ENCODE data around the gene HPS4. TPM values are rescaled to one million over a fixed set of nuclear protein-coding genes. Genes with fewer than 3 reads are reported as not detected.
A peak's percentile ranks its signal among the peaks of the same experiment; 100 is the strongest.

Gene HPS4
- total RNA-seq, 2 experiments from 2014 or later = 48.0 to 51.5 TPM

- H3K36me3 Mint-ChIP-seq (ENCODE audit: low read depth) = peaks cover 19% of the 10 kb centered on the region
- H3K4me3 Mint-ChIP-seq = no peak overlapping the region
- CTCF ChIA-PET = interaction anchor here (2.6 kb wide), 1 partner anchor 26 kb away, joined by 8 read pairs; no protein-coding TSS in a partner anchor
- H3K9me3 Mint-ChIP-seq = no peaks in the 10 kb centered on the region
- DNase-seq = no peak
- no peak overlapping the region for H3K27ac Mint-ChIP-seq
- intact Hi-C loops (cut with micrococcal nuclease) = no loop called here
- H3K27me3 Mint-ChIP-seq (ENCODE audit: low read depth) = no peaks in the 10 kb centered on the region
- H3K4me1 Mint-ChIP-seq (ENCODE audit: low read depth) = peaks cover 49% of the 10 kb centered on the region
Measured at GRCh38 chr22:26435327-26436093, 48.1 kb downstream of the HPS4 start.

- intact Hi-C loops (cut with micrococcal nuclease) = no loop called here
- no peak overlapping the region for H3K4me3 Mint-ChIP-seq
- no peak overlapping the region for H3K27ac Mint-ChIP-seq
- peaks cover 21% of the 10 kb centered on the region for H3K36me3 Mint-ChIP-seq (ENCODE audit: low read depth)
- no peaks in the 10 kb centered on the region for H3K27me3 Mint-ChIP-seq (ENCODE audit: low read depth)
- CTCF ChIA-PET = interaction anchor here (1.0 to 2.6 kb wide), 2 partner anchors 18 to 28 kb away, joined by 3 to 8 read pairs; no protein-coding TSS in a partner anchor
- DNase-seq = no peak
- H3K9me3 Mint-ChIP-seq = no peaks in the 10 kb centered on the region
- H3K4me1 Mint-ChIP-seq (ENCODE audit: low read depth) = peaks cover 59% of the 10 kb centered on the region
Measured at GRCh38 chr22:26433805-26434204, 49.8 kb downstream of the HPS4 start.

GRCh38 chr22:26432619-26433311, 50.8 kb downstream of the HPS4 start:
- CTCF ChIA-PET = interaction anchor here (1.3 kb wide), 1 partner anchor 29 kb away, joined by 4 read pairs; no protein-coding TSS in a partner anchor
- no peak for DNase-seq
- Mint-ChIP-seq H3K4me3 (no peak overlapping the region), H3K36me3 (ENCODE audit: low read depth) (peaks cover 21% of the 10 kb centered on the region), H3K9me3 (no peaks in the 10 kb centered on the region), H3K27me3 (ENCODE audit: low read depth) (no peaks in the 10 kb centered on the region), H3K4me1 (ENCODE audit: low read depth) (peaks cover 69% of the 10 kb centered on the region), H3K27ac (no peak overlapping the region)
- intact Hi-C loops (cut with micrococcal nuclease) = no loop called here

- DNase-seq = no peak
- no peaks in the 10 kb centered on the region for H3K9me3 Mint-ChIP-seq
- peak overlapping the region; percentile 60 for H3K27ac Mint-ChIP-seq
- peak overlapping the region; percentile 83 for H3K4me3 Mint-ChIP-seq
- H3K4me1 Mint-ChIP-seq (ENCODE audit: low read depth) = peaks cover 63% of the 10 kb centered on the region
- peaks cover 17% of the 10 kb centered on the region for H3K36me3 Mint-ChIP-seq (ENCODE audit: low read depth)
- no peaks in the 10 kb centered on the region for H3K27me3 Mint-ChIP-seq (ENCODE audit: low read depth)
- intact Hi-C loops (cut with micrococcal nuclease) = loop anchor here (1.0 to 2.0 kb wide), 2 partner anchors 33 to 211 kb away; no protein-coding TSS in a partner anchor
- CTCF ChIA-PET = interaction anchor here (1.0 to 1.5 kb wide), 9 partner anchors 15 to 72 kb away, joined by 3 to 6 read pairs (median 4); no protein-coding TSS in a partner anchor
Measured at GRCh38 chr22:26431261-26431995, 52.2 kb downstream of the HPS4 start.

- Mint-ChIP-seq H3K4me1 (ENCODE audit: low read depth) (peaks cover 55% of the 10 kb centered on the region), H3K4me3 (peak overlapping the region; percentile 83), H3K9me3 (no peaks in the 10 kb centered on the region), H3K27ac (peak overlapping the region; percentile 60), H3K36me3 (ENCODE audit: low read depth) (peaks cover 17% of the 10 kb centered on the region), H3K27me3 (ENCODE audit: low read depth) (peaks cover 2% of the 10 kb centered on the region)
- intact Hi-C loops (cut with micrococcal nuclease) = loop anchor here (1.0 to 2.0 kb wide), 2 partner anchors 32 to 136 kb away; no protein-coding TSS in a partner anchor
- CTCF ChIA-PET = interaction anchor here (0.8 to 1.5 kb wide), 13 partner anchors 16 to 244 kb away, joined by 3 to 6 read pairs (median 3); no protein-coding TSS in a partner anchor
- peak; percentile 7 for DNase-seq
Measured at GRCh38 chr22:26430600-26430999, 53.0 kb downstream of the HPS4 start.

- peak overlapping the region; percentile 83 for H3K4me3 Mint-ChIP-seq
Measured at GRCh38 chr22:26429458-26430286, 53.9 kb downstream of the HPS4 start.

GRCh38 chr22:26428515-26429457, 54.8 kb downstream of the HPS4 start, which contains the start of gene ASPHD2:
ASPHD2 (plus strand) TSS chr22:26429260; CDS start chr22:26433616, 4,356 bp downstream.
- DNase-seq = peak; percentile 83
- H3K4me1 Mint-ChIP-seq (ENCODE audit: low read depth) = peaks cover 51% of the 10 kb centered on the region
- H3K36me3 Mint-ChIP-seq (ENCODE audit: low read depth) = peaks cover 8% of the 10 kb centered on the region
- peaks cover 4% of the 10 kb centered on the region for H3K27me3 Mint-ChIP-seq (ENCODE audit: low read depth)
- intact Hi-C loops (cut with micrococcal nuclease) = loop anchor here (1.0 to 5.0 kb wide), 6 partner anchors 34 to 1351 kb away; partner anchors contain the start of genes HPS4, SRRD and TPST2
- H3K9me3 Mint-ChIP-seq = no peaks in the 10 kb centered on the region
- peak within 1 kb of the TSS; percentile 99 for H3K27ac Mint-ChIP-seq
- CTCF ChIA-PET = interaction anchor here (0.8 to 1.5 kb wide), 3 partner anchors 31 to 43 kb away, joined by 3 to 6 read pairs (median 5); no protein-coding TSS in a partner anchor
- H3K4me3 Mint-ChIP-seq = peak within 1 kb of the TSS; percentile 94

More at GRCh38 chr22:26429458-26430286, 53.9 kb downstream of the HPS4 start:
- peak overlapping the region; percentile 60 for H3K27ac Mint-ChIP-seq
- intact Hi-C loops (cut with micrococcal nuclease) = loop anchor here (1.0 to 5.0 kb wide), 5 partner anchors 31 to 1352 kb away; no protein-coding TSS in a partner anchor
- CTCF ChIA-PET = interaction anchor here (0.6 to 1.5 kb wide), 10 partner anchors 19 to 90 kb away, joined by 3 to 6 read pairs (median 3); no protein-coding TSS in a partner anchor
- peaks cover 51% of the 10 kb centered on the region for H3K4me1 Mint-ChIP-seq (ENCODE audit: low read depth)
- DNase-seq = peak; percentile 9
- no peaks in the 10 kb centered on the region for H3K9me3 Mint-ChIP-seq
- peaks cover 2% of the 10 kb centered on the region for H3K27me3 Mint-ChIP-seq (ENCODE audit: low read depth)
- H3K36me3 Mint-ChIP-seq (ENCODE audit: low read depth) = peaks cover 14% of the 10 kb centered on the region

GRCh38 chr22:26426924-26427323, 56.7 kb downstream of the HPS4 start:
- Mint-ChIP-seq H3K36me3 (ENCODE audit: low read depth) (peaks cover 2% of the 10 kb centered on the region), H3K27ac (no peak overlapping the region), H3K4me1 (ENCODE audit: low read depth) (peaks cover 40% of the 10 kb centered on the region), H3K9me3 (no peaks in the 10 kb centered on the region), H3K4me3 (peak overlapping the region; percentile 26), H3K27me3 (ENCODE audit: low read depth) (peaks cover 4% of the 10 kb centered on the region)
- intact Hi-C loops (cut with micrococcal nuclease) = loop anchor here (5.0 kb wide), 2 partner anchors 35 to 1350 kb away; no protein-coding TSS in a partner anchor
- no peak for DNase-seq
- CTCF ChIA-PET = no interaction called here

GRCh38 chr22:26418620-26419019, 65.0 kb downstream of the HPS4 start:
- H3K27me3 Mint-ChIP-seq (ENCODE audit: low read depth) = peaks cover 7% of the 10 kb centered on the region
- H3K4me3 Mint-ChIP-seq = no peak overlapping the region
- H3K9me3 Mint-ChIP-seq = no peaks in the 10 kb centered on the region
- H3K36me3 Mint-ChIP-seq (ENCODE audit: low read depth) = no peaks in the 10 kb centered on the region
- intact Hi-C loops (cut with micrococcal nuclease) = no loop called here
- CTCF ChIA-PET = interaction anchor here (0.6 kb wide), 2 partner anchors 42 to 223 kb away, joined by 3 read pairs; no protein-coding TSS in a partner anchor
- no peak overlapping the region for H3K27ac Mint-ChIP-seq
- no peak for DNase-seq
- H3K4me1 Mint-ChIP-seq (ENCODE audit: low read depth) = no peaks in the 10 kb centered on the region

GRCh38 chr22:26417406-26417805, 66.2 kb downstream of the HPS4 start:
- Mint-ChIP-seq H3K4me1 (ENCODE audit: low read depth) (peaks cover 1% of the 10 kb centered on the region), H3K9me3 (no peaks in the 10 kb centered on the region), H3K27me3 (ENCODE audit: low read depth) (peaks cover 7% of the 10 kb centered on the region), H3K27ac (no peak overlapping the region), H3K4me3 (no peak overlapping the region), H3K36me3 (ENCODE audit: low read depth) (no peaks in the 10 kb centered on the region)
- CTCF ChIA-PET = no interaction called here
- DNase-seq = no peak
- intact Hi-C loops (cut with micrococcal nuclease) = no loop called here
